ENCODE results near the gene PTPN1.
"Not testable (repeated sequence)": the region's sequence is repeated elsewhere in the genome, so short reads cannot be mapped to it uniquely, and the experiment has no call there.

Gene PTPN1

GRCh38 chr20:50559856-50560638, 49.9 kb downstream of the PTPN1 start:
- FAIRE-seq, result no peak

GRCh38 chr20:50560867-50561266, 50.7 kb downstream of the PTPN1 start:
- no peak for FAIRE-seq

DNA sequence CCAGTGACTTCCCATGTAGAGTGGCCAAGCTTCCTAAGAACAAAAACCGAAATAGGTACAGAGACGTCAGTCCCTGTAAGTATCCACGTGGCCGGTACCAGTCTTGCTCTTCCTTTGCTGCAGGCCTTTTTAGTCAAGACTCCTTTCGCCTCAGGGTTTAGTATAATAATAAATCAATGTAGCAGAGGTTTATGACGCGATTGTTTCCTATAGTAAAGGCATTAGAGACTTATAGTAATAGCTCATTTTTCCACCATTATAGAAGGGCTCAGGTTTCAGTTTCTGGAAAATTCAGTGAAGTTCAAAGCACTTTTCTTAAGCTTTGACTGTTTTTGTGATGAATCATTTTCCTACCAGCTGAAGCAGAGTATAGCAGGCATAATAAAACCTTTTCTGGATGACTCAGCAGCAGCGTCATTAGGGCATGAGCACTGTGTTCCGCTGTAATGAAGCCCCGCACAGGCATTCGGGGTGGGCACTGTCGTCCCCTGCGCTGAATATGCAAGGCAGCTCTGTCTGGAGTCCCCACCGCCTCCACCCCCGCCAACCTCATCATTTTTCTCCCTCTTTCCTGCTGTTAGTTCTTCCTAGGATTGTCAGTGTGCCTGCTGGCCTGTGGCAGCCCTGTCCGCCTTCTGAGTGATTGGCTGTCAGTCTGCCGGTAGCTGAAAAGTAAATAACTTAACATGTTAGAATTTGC, 51.3 kb downstream of the PTPN1 start:
- no peak for FAIRE-seq

DNA sequence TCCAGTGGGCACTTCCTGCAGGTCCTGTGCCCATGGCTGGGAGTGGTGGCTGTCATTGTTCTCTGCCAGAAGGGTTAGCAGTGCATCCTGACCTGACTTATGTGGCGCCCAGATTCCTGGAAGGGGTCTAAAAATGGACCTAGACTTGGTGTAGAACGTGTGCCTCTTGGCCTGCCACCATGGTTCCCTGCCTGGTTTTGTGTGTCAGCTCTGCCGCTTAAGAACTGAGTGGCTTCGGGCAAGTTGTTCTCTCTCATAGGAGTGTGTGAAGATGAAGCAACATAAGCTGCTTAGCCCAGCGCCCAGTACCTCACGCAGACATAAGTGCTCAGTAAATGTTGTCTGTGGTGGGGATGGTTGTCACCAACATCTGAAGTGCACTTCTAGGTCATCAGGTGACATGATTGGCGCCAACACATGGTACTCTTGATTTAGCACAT, 52.1 kb downstream of the PTPN1 start:
- FAIRE-seq, result no peak

DNA sequence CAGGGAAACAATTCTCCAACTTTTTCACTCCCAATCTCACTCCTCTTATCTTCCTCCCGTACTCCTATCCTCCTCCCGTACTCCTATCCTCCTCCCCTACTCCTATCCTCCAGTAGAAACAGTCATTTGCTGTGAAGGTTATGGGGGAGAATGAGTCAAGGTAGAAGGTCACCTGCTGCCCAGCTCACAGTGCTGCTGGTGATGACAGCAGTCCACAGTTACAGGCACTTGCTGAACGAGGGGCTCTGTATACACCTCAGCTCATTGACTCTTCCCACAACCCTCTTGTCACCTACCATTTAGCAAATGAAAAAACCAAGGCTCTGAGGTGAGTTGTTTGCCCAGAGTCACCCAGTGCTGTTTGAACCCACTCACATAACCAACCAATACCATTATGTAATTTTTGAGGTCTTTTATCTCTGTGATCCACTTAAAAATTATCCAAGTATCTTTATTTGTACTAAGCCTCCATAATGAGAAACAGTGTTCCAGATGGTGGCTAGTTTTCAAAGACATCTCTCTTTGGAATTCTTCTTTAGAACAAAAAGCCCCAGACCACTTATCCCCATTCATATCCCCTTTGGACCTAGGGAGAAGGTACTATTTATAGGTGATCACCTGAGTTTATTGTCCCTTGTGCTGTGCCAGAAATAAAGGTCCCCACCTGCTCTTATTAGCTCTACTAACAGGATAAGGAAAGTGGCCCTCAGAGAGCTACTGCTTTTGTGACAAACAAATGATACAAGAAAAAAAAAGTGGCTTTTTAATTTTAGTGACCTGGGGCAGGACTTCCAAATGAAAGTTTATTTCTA, 53.2 kb downstream of the PTPN1 start:
- FAIRE-seq, result no peak

DNA sequence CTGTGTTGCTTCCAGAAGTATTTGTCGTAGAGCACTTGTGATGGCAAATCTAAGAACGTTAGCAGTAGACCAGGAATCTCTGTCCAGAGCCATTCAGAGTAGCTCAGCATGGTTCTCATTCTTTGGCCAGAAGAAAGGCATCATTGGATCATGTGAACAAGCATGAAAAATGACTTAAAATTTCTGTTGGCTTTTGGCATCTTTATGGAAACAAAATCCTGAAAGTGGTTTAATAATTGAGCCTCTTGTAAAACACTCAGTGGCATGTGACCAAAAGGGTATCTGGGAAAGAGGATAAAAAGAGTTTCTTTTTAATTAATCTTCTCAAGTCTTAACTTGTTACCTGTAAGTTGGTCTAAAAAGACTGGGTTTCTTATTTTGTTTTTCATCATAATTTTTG, 55.2 kb downstream of the PTPN1 start:
- FAIRE-seq, result no peak

DNA sequence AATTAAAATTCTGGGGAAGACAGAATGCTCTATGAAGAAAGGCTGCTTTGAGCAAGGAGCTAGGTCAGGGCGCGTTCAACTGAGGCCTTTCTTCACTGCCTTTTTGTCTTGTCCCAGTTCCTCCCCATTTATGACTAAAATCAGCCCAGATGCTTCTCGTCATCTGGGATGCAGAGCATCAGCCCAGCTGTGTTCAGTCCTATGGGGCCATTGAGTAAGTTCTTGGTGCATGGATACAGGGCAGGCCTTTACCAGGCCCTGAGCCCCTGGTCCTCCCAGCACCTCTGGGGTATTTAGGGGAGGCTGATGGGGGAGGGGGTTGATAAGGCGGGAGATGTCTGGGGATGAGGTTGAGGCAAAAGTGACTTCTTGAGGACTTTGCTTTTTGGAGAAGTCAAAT, 55.7 kb downstream of the PTPN1 start:
- no peak for FAIRE-seq

- FAIRE-seq, result no peak
Observed at GRCh38 chr20:50567860-50568548, 57.8 kb downstream of the PTPN1 start.

GRCh38 chr20:50568549-50568942, 58.4 kb downstream of the PTPN1 start:
- no peak for FAIRE-seq

GRCh38 chr20:50569487-50569863, 59.3 kb downstream of the PTPN1 start:
- FAIRE-seq, result not testable (repeated sequence)

DNA sequence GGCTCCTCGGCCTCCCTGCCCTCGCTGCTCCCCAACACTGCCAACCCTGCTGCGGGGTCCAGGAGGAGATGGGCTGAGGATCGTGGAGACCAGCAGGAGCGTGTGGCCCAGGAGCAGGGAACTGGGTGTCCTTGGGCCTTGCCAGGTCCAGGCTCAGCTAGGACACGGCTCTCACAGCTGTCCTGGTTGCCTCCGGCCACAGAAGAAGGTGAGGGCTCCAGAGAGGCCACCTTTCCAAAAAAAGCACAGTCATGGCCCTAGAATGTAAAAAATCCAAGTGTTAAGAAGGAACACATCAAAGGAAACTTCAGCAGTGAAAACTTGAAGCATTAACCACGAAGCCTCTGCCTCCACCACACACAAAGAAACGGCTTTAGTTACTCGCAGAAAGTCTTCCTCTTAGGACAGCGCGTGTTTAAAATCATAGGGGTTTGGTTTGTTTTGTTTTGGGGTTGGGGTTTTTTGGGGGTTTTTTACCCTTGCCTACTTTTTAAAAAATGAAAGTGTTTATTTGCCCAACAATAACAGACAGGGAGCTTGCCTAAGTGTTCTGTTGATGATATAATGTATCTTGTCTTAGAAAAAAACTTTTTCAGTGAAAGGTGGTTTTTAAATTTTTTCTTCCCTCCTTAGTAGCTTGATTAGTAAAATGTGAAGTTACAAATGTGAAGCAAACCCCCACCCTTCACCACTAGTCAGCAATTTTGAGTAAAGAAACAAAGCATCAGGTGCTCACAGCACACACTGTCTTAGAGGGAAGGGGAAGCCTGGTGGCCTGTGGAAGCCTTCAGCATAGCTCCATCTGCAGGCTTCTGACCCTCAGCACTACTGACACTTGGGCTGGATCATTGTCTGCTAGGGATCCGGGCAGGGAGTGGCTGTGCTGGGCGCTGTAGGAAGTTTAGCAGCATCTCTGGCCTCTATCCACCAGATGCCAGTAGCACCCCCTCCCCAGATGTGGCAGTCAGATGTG, 60.0 kb downstream of the PTPN1 start:
- no peak for FAIRE-seq

DNA sequence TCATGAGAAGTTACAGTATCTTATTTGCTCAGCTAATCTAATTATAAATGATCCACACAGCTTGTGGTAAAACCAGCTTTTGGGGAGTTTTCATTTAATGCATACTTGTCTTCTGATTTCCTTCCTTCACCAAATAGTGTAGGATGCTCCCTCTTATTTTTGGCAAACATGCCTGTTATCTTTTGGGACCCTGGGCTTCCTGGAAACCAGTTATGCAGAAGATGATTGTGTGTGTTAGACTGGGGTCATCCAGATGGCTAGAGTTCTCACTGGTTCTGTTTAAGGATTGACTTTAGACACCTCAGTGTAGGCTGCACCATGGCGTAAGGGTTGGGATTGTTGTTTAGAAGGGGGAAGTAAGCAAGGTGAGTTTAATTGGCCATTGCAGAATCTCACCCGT, 61.3 kb downstream of the PTPN1 start:
- no peak for FAIRE-seq

DNA sequence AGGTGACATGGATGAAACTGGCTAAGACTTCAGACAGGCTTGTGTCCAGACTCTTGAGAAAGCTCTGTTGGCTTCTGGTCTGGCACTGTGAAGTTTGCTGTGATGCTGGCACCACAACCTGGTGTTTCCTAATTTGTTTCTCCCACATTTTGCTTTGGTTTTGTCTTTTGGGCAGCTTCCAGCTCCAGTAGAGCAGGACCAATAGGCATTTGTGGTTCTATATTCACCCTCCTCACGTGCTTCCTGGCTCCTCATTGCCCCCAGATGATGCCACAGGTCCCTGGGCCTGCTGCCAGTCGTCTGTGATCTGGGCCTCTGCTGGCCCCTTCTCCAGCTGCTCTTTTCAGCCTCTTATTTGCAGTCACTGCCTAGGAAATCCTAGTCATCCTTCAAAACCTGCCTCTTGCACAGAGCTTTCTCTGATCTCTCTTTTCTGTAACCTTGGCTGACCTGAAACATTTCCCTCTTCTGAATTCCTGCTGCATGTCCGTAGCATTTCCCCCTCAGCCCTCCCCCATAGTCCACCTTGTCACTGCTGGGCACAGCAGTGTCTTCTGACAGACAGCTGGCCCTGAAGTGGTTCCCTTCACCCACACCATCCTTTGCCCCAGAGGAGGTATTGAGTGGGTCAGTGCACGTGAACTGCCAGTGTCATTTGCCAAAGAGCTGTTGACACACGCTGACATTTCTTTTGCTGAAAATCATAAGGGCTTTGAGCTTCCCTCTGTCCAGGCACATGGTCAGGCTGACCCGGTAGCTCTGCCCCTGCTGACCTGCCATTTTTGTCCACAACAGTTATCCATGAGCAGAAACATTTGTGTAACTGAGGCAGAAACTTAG, 63.0 kb downstream of the PTPN1 start:
- FAIRE-seq, result no peak

- FAIRE-seq, result no peak
Observed at GRCh38 chr20:50574108-50574507, 63.9 kb downstream of the PTPN1 start.

- no peak for FAIRE-seq
Observed at GRCh38 chr20:50574586-50574985, 64.4 kb downstream of the PTPN1 start.

DNA sequence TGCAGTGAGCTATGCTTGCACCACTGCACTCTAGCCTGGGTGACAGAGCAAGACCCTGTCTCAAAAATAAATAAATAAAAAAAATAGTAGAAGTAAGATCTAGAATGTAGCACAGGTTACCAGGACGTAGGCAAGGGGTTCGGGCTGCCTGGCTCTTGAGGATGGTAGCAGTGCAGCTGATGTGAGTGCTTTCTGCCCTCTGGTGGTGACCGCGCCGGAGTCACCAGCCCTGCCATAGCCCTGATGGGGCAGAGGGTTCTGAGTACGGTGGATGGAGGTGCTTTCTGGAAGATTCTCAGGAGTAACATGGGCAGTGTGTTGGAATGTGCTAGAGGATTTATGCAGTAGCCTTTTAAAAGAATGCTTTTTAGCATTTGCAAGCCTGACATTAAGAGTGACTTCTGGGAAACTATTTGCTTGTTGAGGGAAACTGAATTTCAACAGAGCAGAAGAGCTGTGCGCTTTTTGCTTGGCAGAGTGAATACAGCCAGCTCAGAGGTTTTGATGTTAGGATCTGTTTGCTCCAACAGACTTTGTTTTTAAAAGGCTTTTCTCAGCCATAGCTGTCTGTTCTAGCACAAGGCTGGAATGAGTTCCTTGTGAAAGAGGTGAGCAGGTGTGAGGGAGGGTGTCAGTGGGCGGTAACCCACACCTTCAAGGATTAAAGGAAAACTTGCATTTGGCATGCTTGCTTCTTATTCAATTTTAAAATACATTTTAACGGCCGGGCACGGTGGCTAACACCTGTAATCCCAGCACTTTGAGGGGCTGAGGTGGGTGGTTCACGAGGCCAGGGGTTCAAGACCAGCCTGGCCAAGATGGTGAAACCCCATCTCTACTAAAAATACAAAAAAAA, 65.9 kb downstream of the PTPN1 start:
- FAIRE-seq, result no peak

GRCh38 chr20:50577175-50578018, 67.2 kb downstream of the PTPN1 start:
- FAIRE-seq, result no peak

- no peak for FAIRE-seq
Observed at GRCh38 chr20:50578061-50578777, 68.0 kb downstream of the PTPN1 start.

Measured in endometrium (tissue), 2 donors.